ENCODE results near the gene JAKMIP1. TPM values are rescaled to one million over a fixed set of nuclear protein-coding genes. Genes with fewer than 3 reads are reported as not detected.

JAKMIP1 gene
- total RNA-seq, 4 donors from 2014 or later: not detected

DNA sequence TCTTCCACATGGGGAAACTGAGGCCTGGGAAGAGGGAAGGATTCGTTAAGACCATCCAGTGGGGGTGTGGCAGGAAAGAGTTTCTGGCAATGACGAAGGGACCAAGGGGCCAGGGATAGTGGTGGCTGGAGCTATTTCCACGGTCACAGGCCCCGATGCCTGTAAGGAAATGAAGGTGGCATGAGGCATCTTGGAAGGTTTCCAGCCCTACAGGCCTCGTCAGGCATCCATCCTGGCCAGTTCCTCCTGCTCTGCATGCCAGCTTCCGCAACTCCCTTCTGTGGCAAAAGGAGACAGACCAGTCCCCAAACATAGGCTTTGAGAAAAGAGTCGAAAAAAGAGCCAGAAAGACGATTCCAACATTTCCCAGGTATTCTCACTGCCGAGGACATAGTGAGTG is 173.0 kb downstream of the JAKMIP1 start:
- TF ChIP-seq CTCF (IDR thresholded peaks at IDR 0.05) (no peak), POLR2A (IDR thresholded peaks at IDR 0.05) (no peak)
- WGBS, 2 donors: 52 to 54% methylated on average over 9 of the region's 9 CpGs
- no peak for DNase-seq (ENCODE audit: low spot score in 2 of 2)
- H3K4me3 ChIP-seq (ENCODE audit: low read depth, poor library complexity, severe bottlenecking): no peak overlapping the region
- intact Hi-C loops (cut with DNase I; ENCODE audit: low total_unique reads): no loop called here

- intact Hi-C loops (cut with DNase I; ENCODE audit: low total_unique reads): no loop called here
- DNase-seq (ENCODE audit: low spot score in 2 of 2): no peak
- H3K4me3 ChIP-seq (ENCODE audit: low read depth, poor library complexity, severe bottlenecking): no peak overlapping the region
- TF ChIP-seq POLR2A (IDR thresholded peaks at IDR 0.05) (no peak), CTCF (IDR thresholded peaks at IDR 0.05) (no peak)
- 72 to 73% methylated on average over 7 to 20 of the region's 20 CpGs for WGBS, 2 donors
These were observed 175.9 kb downstream of the JAKMIP1 start for GRCh38 chr4:6024313-6024960.

DNA sequence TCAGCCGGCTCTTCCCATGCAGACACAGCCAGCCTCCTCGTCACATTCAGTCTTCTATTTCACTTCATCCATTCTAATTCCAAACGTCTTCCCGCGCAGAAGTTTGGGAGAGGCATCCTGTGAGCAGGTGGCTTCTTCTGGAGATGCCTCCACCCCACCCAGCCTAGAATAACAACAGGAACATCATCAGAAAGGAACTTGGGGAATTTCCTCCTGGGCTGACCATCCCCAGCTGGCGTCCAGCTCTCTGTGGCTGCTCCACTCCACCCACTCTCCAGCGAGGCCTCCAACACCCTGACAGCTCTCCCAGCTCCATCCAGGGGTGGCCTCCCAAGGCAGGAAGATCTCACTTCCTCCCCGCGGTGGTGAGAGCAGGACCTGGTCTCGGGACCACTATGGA is 176.6 kb downstream of the JAKMIP1 start:
- TF ChIP-seq POLR2A (IDR thresholded peaks at IDR 0.05): no peak
- TF ChIP-seq CTCF (IDR thresholded peaks at IDR 0.05): no peak
- intact Hi-C loops (cut with DNase I; ENCODE audit: low total_unique reads): no loop called here
- H3K4me3 ChIP-seq (ENCODE audit: low read depth, poor library complexity, severe bottlenecking): no peak overlapping the region
- WGBS, 2 donors: 83% methylated on average over 10 of the region's 10 CpGs
- DNase-seq (ENCODE audit: low spot score in 2 of 2): no peak

DNA sequence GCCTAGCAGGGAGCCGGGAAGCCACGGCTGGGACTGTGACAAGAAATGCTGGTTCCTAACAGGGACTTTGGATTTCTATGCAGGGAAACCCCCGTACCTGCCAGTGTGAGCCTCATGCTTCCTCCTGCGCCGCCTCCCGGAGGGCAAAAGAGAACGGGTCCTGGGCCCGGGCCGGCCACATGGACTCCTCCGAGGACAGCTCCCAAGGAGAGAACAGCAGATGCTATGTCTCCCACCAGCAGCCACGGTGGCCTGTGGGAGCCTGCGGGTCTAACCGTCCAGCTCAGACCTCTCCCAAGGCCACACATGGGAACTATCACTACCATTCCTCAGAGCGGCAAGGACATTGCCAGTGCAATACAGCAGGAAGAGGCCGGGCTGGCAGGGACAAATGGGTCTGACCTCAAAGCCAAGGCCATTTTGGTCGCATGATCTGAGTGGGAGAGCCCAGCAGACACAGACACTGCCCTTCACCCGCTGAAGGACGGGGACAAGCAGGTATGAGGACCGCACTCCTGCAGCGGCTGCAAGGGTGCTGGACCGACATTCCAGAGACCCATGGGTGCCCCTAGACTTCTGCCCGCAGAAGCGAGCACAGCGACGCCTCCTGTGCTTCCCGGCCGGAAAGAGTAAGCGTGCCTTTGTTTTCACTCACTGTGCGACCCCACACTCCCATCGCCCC is 177.6 kb downstream of the JAKMIP1 start:
- WGBS, 2 donors: 82% methylated on average over 17 to 30 of the region's 30 CpGs
- DNase-seq (ENCODE audit: low spot score in 2 of 2): no peak
- intact Hi-C loops (cut with DNase I; ENCODE audit: low total_unique reads): no loop called here
- H3K4me3 ChIP-seq (ENCODE audit: low read depth, poor library complexity, severe bottlenecking): no peak overlapping the region
- TF ChIP-seq POLR2A (IDR thresholded peaks at IDR 0.05) (no peak), CTCF (IDR thresholded peaks at IDR 0.05) (no peak)

DNA sequence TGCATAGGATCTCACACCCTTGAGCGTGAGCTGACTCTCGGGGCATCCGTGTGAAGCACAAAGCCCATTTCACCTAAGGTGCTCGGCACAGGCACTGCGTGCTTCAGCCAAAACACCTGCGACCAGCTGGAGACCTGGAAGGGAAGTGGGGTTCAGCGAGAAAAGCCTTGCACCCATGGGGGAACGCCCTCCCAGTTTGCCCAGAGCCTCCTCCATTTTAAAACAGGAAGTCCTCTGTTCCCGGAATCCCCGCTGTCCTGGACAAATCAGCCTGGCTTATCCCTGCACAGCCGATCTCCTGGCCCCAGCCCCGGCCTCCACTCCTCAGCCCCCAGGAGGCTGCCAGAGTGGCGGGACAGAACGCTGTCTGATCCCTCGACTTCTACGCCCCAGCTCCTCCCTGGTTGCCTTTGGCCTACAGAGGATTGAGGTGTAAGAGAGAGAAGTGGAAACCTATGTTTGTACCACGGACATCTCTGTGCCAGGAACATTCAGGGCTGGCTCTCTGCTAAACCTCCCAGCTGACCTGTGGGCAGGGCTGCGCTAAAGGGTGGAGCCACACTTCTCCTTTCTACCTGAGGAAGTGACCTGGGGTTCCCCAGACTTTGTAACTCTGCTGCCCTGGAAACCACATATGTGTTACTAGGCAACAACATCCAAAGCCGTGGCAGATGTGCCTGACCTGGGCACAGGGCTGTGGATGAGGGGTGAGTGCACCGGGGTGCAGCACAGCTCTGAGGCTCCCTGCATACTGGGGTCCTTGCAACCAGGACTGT is 178.3 kb downstream of the JAKMIP1 start:
- DNase-seq (ENCODE audit: low spot score in 2 of 2): no peak
- intact Hi-C loops (cut with DNase I; ENCODE audit: low total_unique reads): no loop called here
- TF ChIP-seq POLR2A (IDR thresholded peaks at IDR 0.05): no peak
- no peak for TF ChIP-seq CTCF (IDR thresholded peaks at IDR 0.05)
- WGBS, 2 donors: 78 to 86% methylated on average over 20 of the region's 20 CpGs
- no peak overlapping the region for H3K4me3 ChIP-seq (ENCODE audit: low read depth, poor library complexity, severe bottlenecking)

Data from lower leg skin (tissue), 4 donors.